ENCODE measurements around the gene HEXIM2.

Gene HEXIM2

GRCh38 chr17:45143094-45143670 is 18.5 kb upstream of the HEXIM2 start:
- Histone ChIP-seq H3K36me3 (no peaks in the 10 kb centered on the region), H3K27me3 (no peaks in the 10 kb centered on the region), H3K4me3 (ENCODE audit: low read depth, low read length) (no peak overlapping the region), H3K9me3 (no peaks in the 10 kb centered on the region), H3K4me1 (no peaks in the 10 kb centered on the region; the same call in 1 of the 2 replicates)
- DNase-seq, result no peak
- no peak for TF ChIP-seq CTCF (IDR thresholded peaks at IDR 0.05; ENCODE audit: low read depth, low read length)

GRCh38 chr17:45143767-45144198 is 17.9 kb upstream of the HEXIM2 start:
- Histone ChIP-seq H3K9me3 (no peaks in the 10 kb centered on the region), H3K27me3 (no peaks in the 10 kb centered on the region), H3K4me1 (no peaks in the 10 kb centered on the region; the same call in 1 of the 2 replicates), H3K36me3 (no peaks in the 10 kb centered on the region), H3K4me3 (ENCODE audit: low read depth, low read length) (no peak overlapping the region)
- TF ChIP-seq CTCF (IDR thresholded peaks at IDR 0.05; ENCODE audit: low read depth, low read length), result no peak
- DNase-seq, result no peak

- Histone ChIP-seq H3K27me3 (no peaks in the 10 kb centered on the region), H3K4me3 (ENCODE audit: low read depth, low read length) (no peak overlapping the region), H3K4me1 (no peaks in the 10 kb centered on the region; the same call in 1 of the 2 replicates), H3K36me3 (no peaks in the 10 kb centered on the region), H3K9me3 (no peaks in the 10 kb centered on the region)
- no peak for DNase-seq
- TF ChIP-seq CTCF (IDR thresholded peaks at IDR 0.05; ENCODE audit: low read depth, low read length), result no peak
Observed at GRCh38 chr17:45144199-45145034, 17.3 kb upstream of the HEXIM2 start.

GRCh38 chr17:45145035-45145389 is 16.7 kb upstream of the HEXIM2 start:
- DNase-seq, result no peak
- TF ChIP-seq CTCF (IDR thresholded peaks at IDR 0.05; ENCODE audit: low read depth, low read length), result no peak

GRCh38 chr17:45146166-45146565 is 15.5 kb upstream of the HEXIM2 start:
- H3K4me3 ChIP-seq (ENCODE audit: low read depth, low read length), result no peak overlapping the region
- H3K9me3 ChIP-seq, result no peaks in the 10 kb centered on the region
- H3K27me3 ChIP-seq, result no peaks in the 10 kb centered on the region
- H3K36me3 ChIP-seq, result no peaks in the 10 kb centered on the region
- no peak for DNase-seq
- H3K4me1 ChIP-seq, result no peaks in the 10 kb centered on the region; the same call in 1 of the 2 replicates
- TF ChIP-seq CTCF (IDR thresholded peaks at IDR 0.05; ENCODE audit: low read depth, low read length), result no peak

More at GRCh38 chr17:45145035-45145389, 16.7 kb upstream of the HEXIM2 start:
- Histone ChIP-seq H3K36me3 (no peaks in the 10 kb centered on the region), H3K4me3 (ENCODE audit: low read depth, low read length) (no peak overlapping the region), H3K9me3 (no peaks in the 10 kb centered on the region), H3K4me1 (no peaks in the 10 kb centered on the region; the same call in 1 of the 2 replicates), H3K27me3 (no peaks in the 10 kb centered on the region)

GRCh38 chr17:45146592-45146889 is 15.1 kb upstream of the HEXIM2 start:
- H3K36me3 ChIP-seq, result no peaks in the 10 kb centered on the region
- no peaks in the 10 kb centered on the region for H3K9me3 ChIP-seq
- no peaks in the 10 kb centered on the region for H3K27me3 ChIP-seq
- no peak for TF ChIP-seq CTCF (IDR thresholded peaks at IDR 0.05; ENCODE audit: low read depth, low read length)
- peak overlapping the region; percentile 75 for H3K4me3 ChIP-seq (ENCODE audit: low read depth, low read length)
- H3K4me1 ChIP-seq, result peaks cover 3% of the 10 kb centered on the region; the same call in 1 of the 2 replicates
- DNase-seq, result no peak

Measured in BE2C (cell line).